Body of pancreas (tissue), 4 donors: Measurements from ENCODE around the gene C1orf53. TPM values are rescaled to one million over a fixed set of nuclear protein-coding genes. Genes with fewer than 3 reads are reported as not detected.
"Not testable (repeated sequence)": the region's sequence is repeated elsewhere in the genome, so short reads cannot be mapped to it uniquely, and the experiment has no call there.

Experiments
- ATAC-seq: fragments of 150-250 bp; one replicate; pipeline ENCODE4 v1.9.1; 2016
- DNase-seq, 4 donors: peaks; one replicate each; pipeline ENCODE4 v3.0.0-alpha.2; 2019
- H3K27ac ChIP-seq, 4 donors: fragments of 200-600 bp; sonication (generic); 1 replicate in 3 of 4; 2 replicates in 1 of 4; pipeline versions ENCODE4 v1.5.1 to v1.6.1; 2016 to 2019; ENCODE audit warnings: mild to moderate bottlenecking in 1 of 4, mixed read lengths in 1 of 4, moderate library complexity in 1 of 4
- H3K27me3 ChIP-seq, 2 donors: fragments of 200-600 bp; sonication (generic); one replicate each; pipeline ENCODE4 v1.6.0; 2016; ENCODE audit warnings: mild to moderate bottlenecking in 1 of 2
- H3K36me3 ChIP-seq, 2 donors: fragments of 200-600 bp; sonication (generic); replicated peaks in 1 of 2; 2 replicates each; pipeline ENCODE4 v1.5.1; 2016; ENCODE audit warnings: low read depth in 2 of 2; ENCODE audit not compliant: insufficient read depth in 1 of 2
- H3K4me1 ChIP-seq: fragments of 200-600 bp; sonication (generic); one replicate; pipeline ENCODE4 v1.6.0; 2016
- H3K4me3 ChIP-seq, 2 donors: fragments of 200-600 bp; sonication (generic); 1 replicate in 1 of 2; 2 replicates in 1 of 2; pipeline ENCODE4 v1.5.1; 2016 to 2019
- H3K9me3 ChIP-seq, 3 donors: fragments of 200-600 bp; sonication (generic); 1 replicate in 2 of 3; 2 replicates in 1 of 3; pipeline ENCODE4 v1.5.1; 2016
- CTCF ChIP-seq, 7 experiments: fragments of 450-650 bp in 4 of 7; fragments of 200-600 bp in 3 of 7; sonication (generic) in 3 of 7; IDR thresholded peaks; one replicate each; pipeline ENCODE4 v1.5.1; 2016 to 2019; ENCODE audit warnings: antibody characterized with exemption in 7 of 7
- POLR2A ChIP-seq, 3 donors: fragments of 450-650 bp; IDR thresholded peaks; one replicate each; pipeline ENCODE4 v1.6.1; 2016; ENCODE audit warnings: antibody characterized with exemption in 3 of 3, mild to moderate bottlenecking in 2 of 3
- WGBS, 2 donors: methylation state at CpG; one replicate each; pipeline ENCODE4 v1.1.5; 2017; 5-methylcytosine and 5-hydroxymethylcytosine counted together
- intact Hi-C: fragments of 100-400 bp; cut with DNase I; formaldehyde crosslinking; loops from one replicate; pipeline ENCODE4 v1.15.1; 2023
- total RNA-seq, 2 donors: library from RNA; depleted of rRNA; stranded (reverse); fragments of >200 nt; gene quantifications; one replicate each; pipeline ENCODE4 v1.1.0, GENCODE V29; 2016

C1orf53 gene
- 1 to 10 TPM; 2.1 to 3.6 TPM for total RNA-seq

GRCh38 chr1:197902454-197903195 lies at the start of gene C1orf53:
Gene C1orf53, plus strand, starts transcription at chr1:197902630. Its CDS starts 20 bp downstream, at chr1:197902650.
- intact Hi-C loops, result no loop called here
- Histone ChIP-seq H3K4me1 (peaks cover 12% of the 10 kb centered on the region), H3K9me3 (no peaks in the 10 kb centered on the region), H3K4me3 (peak within 1 kb of the TSS; percentile 61 to 74), H3K27ac (peak within 1 kb of the TSS; percentile 79 to 95 (median 93)), H3K36me3 (no peaks in the 10 kb centered on the region), H3K27me3 (no peaks in the 10 kb centered on the region)
- peak; percentile 98 for ATAC-seq
- TF ChIP-seq CTCF (IDR thresholded peaks at IDR 0.05) (peak in 3 of 7 experiments; percentile 16 to 31 (median 23)), POLR2A (IDR thresholded peaks at IDR 0.05) (peak; percentile 65 to 73 (median 69))
- DNase-seq, result peak; percentile 88 to 92 (median 90)
- 0% methylated on average over 10 to 84 of the region's 90 CpGs for WGBS, 2 donors

- H3K9me3 ChIP-seq, H3K27ac ChIP-seq, H3K36me3 ChIP-seq, H3K27me3 ChIP-seq, intact Hi-C loops, H3K4me3 ChIP-seq, ATAC-seq, DNase-seq, H3K4me1 ChIP-seq: not testable (repeated sequence)
- WGBS, 2 donors, result 76 to 77% methylated on average over 2 of the region's 2 CpGs
These were observed 46.7 kb upstream of the C1orf53 start for GRCh38 chr1:197855751-197856150.

GRCh38 chr1:197857477-197857876 lies 45.0 kb upstream of the C1orf53 start:
- Histone ChIP-seq H3K4me1 (no peaks in the 10 kb centered on the region), H3K27ac (no peak overlapping the region), H3K36me3 (no peaks in the 10 kb centered on the region), H3K27me3 (no peaks in the 10 kb centered on the region), H3K4me3 (no peak overlapping the region), H3K9me3 (no peaks in the 10 kb centered on the region)
- DNase-seq (no peak), ATAC-seq (no peak)
- intact Hi-C loops, result no loop called here
- 73 to 76% methylated on average over 2 of the region's 2 CpGs for WGBS, 2 donors
- no peak for TF ChIP-seq POLR2A (IDR thresholded peaks at IDR 0.05)
- TF ChIP-seq CTCF (IDR thresholded peaks at IDR 0.05), result no peak

GRCh38 chr1:197859024-197859423 lies 43.4 kb upstream of the C1orf53 start:
- H3K4me3 ChIP-seq, result no peak overlapping the region
- H3K27ac ChIP-seq, result no peak overlapping the region
- no peaks in the 10 kb centered on the region for H3K9me3 ChIP-seq
- 96 to 97% methylated on average over 1 of the region's 1 CpG for WGBS, 2 donors
- H3K4me1 ChIP-seq, result no peaks in the 10 kb centered on the region
- DNase-seq (no peak), ATAC-seq (no peak)
- TF ChIP-seq CTCF (IDR thresholded peaks at IDR 0.05) (no peak), POLR2A (IDR thresholded peaks at IDR 0.05) (no peak)
- no peaks in the 10 kb centered on the region for H3K36me3 ChIP-seq
- intact Hi-C loops, result no loop called here
- no peaks in the 10 kb centered on the region for H3K27me3 ChIP-seq

- no peak overlapping the region for H3K4me3 ChIP-seq
- no peaks in the 10 kb centered on the region for H3K9me3 ChIP-seq
- no peak overlapping the region for H3K27ac ChIP-seq
- TF ChIP-seq CTCF (IDR thresholded peaks at IDR 0.05) (no peak), POLR2A (IDR thresholded peaks at IDR 0.05) (no peak)
- no peaks in the 10 kb centered on the region for H3K27me3 ChIP-seq
- ATAC-seq (no peak), DNase-seq (no peak)
- intact Hi-C loops, result no loop called here
- no peaks in the 10 kb centered on the region for H3K4me1 ChIP-seq
- 82 to 89% methylated on average over 3 of the region's 3 CpGs for whole genome bisulfite sequencing, 2 donors
- no peaks in the 10 kb centered on the region for H3K36me3 ChIP-seq
These were observed 40.2 kb upstream of the C1orf53 start for GRCh38 chr1:197862221-197862620.
